IPS-18a (cell line): ENCODE results near the gene CAAP1.

Experiments used
- H3K27ac ChIP-seq: one replicate; pipeline ENCODE4 v1.5.1; 2013; ENCODE audit warnings: low read length
- H3K27me3 ChIP-seq: one replicate; pipeline ENCODE4 v1.6.1; 2013; ENCODE audit warnings: mild to moderate bottlenecking, low read length; ENCODE audit not compliant: control insufficient read depth, insufficient read depth
- H3K36me3 ChIP-seq: one replicate; pipeline ENCODE4 v1.6.1; 2013; ENCODE audit warnings: low read depth, low read length; ENCODE audit not compliant: control insufficient read depth
- H3K4me1 ChIP-seq: one replicate; pipeline ENCODE4 v1.6.1; 2013; ENCODE audit warnings: low read depth, low read length; ENCODE audit not compliant: control insufficient read depth
- H3K4me3 ChIP-seq: one replicate; pipeline ENCODE4 v1.5.1; 2013; ENCODE audit warnings: low read length
- H3K9ac ChIP-seq: one replicate; pipeline ENCODE4 v1.6.1; 2013; ENCODE audit warnings: mild to moderate bottlenecking, low read length, moderate library complexity
- H3K9me3 ChIP-seq: one replicate; pipeline ENCODE4 v1.6.1; 2013; ENCODE audit warnings: low read depth, low read length; ENCODE audit not compliant: control insufficient read depth

Gene CAAP1

GRCh38 chr9:26814799-26815198 is 77.8 kb downstream of the CAAP1 start:
- Histone ChIP-seq H3K36me3 (no peaks in the 10 kb centered on the region), H3K4me3 (no peak overlapping the region)

GRCh38 chr9:26813247-26813646 is 79.4 kb downstream of the CAAP1 start:
- no peak overlapping the region for H3K9ac ChIP-seq
- no peaks in the 10 kb centered on the region for H3K4me1 ChIP-seq
- H3K36me3 ChIP-seq = no peaks in the 10 kb centered on the region
- H3K4me3 ChIP-seq = no peak overlapping the region
- H3K27ac ChIP-seq = no peak overlapping the region
- H3K9me3 ChIP-seq = no peaks in the 10 kb centered on the region
- H3K27me3 ChIP-seq = no peaks in the 10 kb centered on the region

More at GRCh38 chr9:26814799-26815198, 77.8 kb downstream of the CAAP1 start:
- Histone ChIP-seq H3K9me3 (no peaks in the 10 kb centered on the region), H3K4me1 (no peaks in the 10 kb centered on the region), H3K27me3 (no peaks in the 10 kb centered on the region), H3K27ac (no peak overlapping the region), H3K9ac (no peak overlapping the region)

GRCh38 chr9:26812217-26812616 is 80.4 kb downstream of the CAAP1 start:
- no peaks in the 10 kb centered on the region for H3K36me3 ChIP-seq
- H3K4me1 ChIP-seq = no peaks in the 10 kb centered on the region
- H3K27me3 ChIP-seq = no peaks in the 10 kb centered on the region
- H3K9ac ChIP-seq = no peak overlapping the region
- no peaks in the 10 kb centered on the region for H3K9me3 ChIP-seq
- H3K4me3 ChIP-seq = no peak overlapping the region
- no peak overlapping the region for H3K27ac ChIP-seq

GRCh38 chr9:26811106-26811505 is 81.5 kb downstream of the CAAP1 start:
- no peak overlapping the region for H3K9ac ChIP-seq
- no peak overlapping the region for H3K27ac ChIP-seq
- H3K27me3 ChIP-seq = no peaks in the 10 kb centered on the region
- no peaks in the 10 kb centered on the region for H3K9me3 ChIP-seq
- H3K4me3 ChIP-seq = no peak overlapping the region
- no peaks in the 10 kb centered on the region for H3K4me1 ChIP-seq
- H3K36me3 ChIP-seq = no peaks in the 10 kb centered on the region

GRCh38 chr9:26809795-26810194 is 82.8 kb downstream of the CAAP1 start:
- no peaks in the 10 kb centered on the region for H3K36me3 ChIP-seq
- no peaks in the 10 kb centered on the region for H3K4me1 ChIP-seq
- no peak overlapping the region for H3K27ac ChIP-seq
- H3K4me3 ChIP-seq = no peak overlapping the region
- H3K27me3 ChIP-seq = no peaks in the 10 kb centered on the region
- H3K9ac ChIP-seq = no peak overlapping the region
- H3K9me3 ChIP-seq = no peaks in the 10 kb centered on the region

- Histone ChIP-seq H3K9me3 (no peaks in the 10 kb centered on the region), H3K36me3 (no peaks in the 10 kb centered on the region)
These were observed 85.4 kb downstream of the CAAP1 start for GRCh38 chr9:26807161-26807560.

GRCh38 chr9:26802921-26803320 is 89.7 kb downstream of the CAAP1 start:
- Histone ChIP-seq H3K4me3 (no peak overlapping the region), H3K36me3 (no peaks in the 10 kb centered on the region), H3K27me3 (no peaks in the 10 kb centered on the region), H3K27ac (no peak overlapping the region), H3K9ac (no peak overlapping the region), H3K9me3 (no peaks in the 10 kb centered on the region), H3K4me1 (peaks cover 5% of the 10 kb centered on the region)

More at GRCh38 chr9:26807161-26807560, 85.4 kb downstream of the CAAP1 start:
- H3K9ac ChIP-seq = no peak overlapping the region
- no peaks in the 10 kb centered on the region for H3K27me3 ChIP-seq
- no peak overlapping the region for H3K4me3 ChIP-seq
- no peaks in the 10 kb centered on the region for H3K4me1 ChIP-seq
- no peak overlapping the region for H3K27ac ChIP-seq

GRCh38 chr9:26801772-26802171 is 90.8 kb downstream of the CAAP1 start:
- Histone ChIP-seq H3K27ac (no peak overlapping the region), H3K9ac (no peak overlapping the region), H3K27me3 (no peaks in the 10 kb centered on the region), H3K9me3 (no peaks in the 10 kb centered on the region), H3K36me3 (no peaks in the 10 kb centered on the region), H3K4me1 (peaks cover 5% of the 10 kb centered on the region), H3K4me3 (no peak overlapping the region)

- no peaks in the 10 kb centered on the region for H3K27me3 ChIP-seq
- no peak overlapping the region for H3K9ac ChIP-seq
- H3K4me3 ChIP-seq = no peak overlapping the region
- peaks cover 5% of the 10 kb centered on the region for H3K4me1 ChIP-seq
- H3K36me3 ChIP-seq = no peaks in the 10 kb centered on the region
- H3K27ac ChIP-seq = no peak overlapping the region
- no peaks in the 10 kb centered on the region for H3K9me3 ChIP-seq
These were observed 92.3 kb downstream of the CAAP1 start for GRCh38 chr9:26800322-26800721.

- Histone ChIP-seq H3K9ac (no peak overlapping the region), H3K36me3 (no peaks in the 10 kb centered on the region), H3K27ac (no peak overlapping the region), H3K27me3 (no peaks in the 10 kb centered on the region), H3K9me3 (no peaks in the 10 kb centered on the region), H3K4me1 (peaks cover 11% of the 10 kb centered on the region), H3K4me3 (no peak overlapping the region)
These were observed 101.3 kb downstream of the CAAP1 start for GRCh38 chr9:26791274-26791673.
